OCI-LY3 (cell line): Measurements from ENCODE around the gene SND1.

Source experiments
- H2AFZ ChIP-seq: fragments of 200-600, 300-600 bp; shearing (Covaris generic); 2 replicates; pipeline ENCODE4 v1.6.0; 2014; ENCODE audit warnings: antibody characterized with exemption, low read depth, low read length
- H3K27ac ChIP-seq: fragments of 200-600, 300-600 bp; sonication (generic); 2 replicates; pipeline ENCODE4 v1.5.1; 2014; ENCODE audit warnings: mild to moderate bottlenecking, low read length, moderate library complexity, mixed read lengths
- H3K27me3 ChIP-seq: fragments of 200-600, 300-600 bp; sonication (generic); 2 replicates; pipeline ENCODE4 v1.6.1; 2014; ENCODE audit warnings: low read depth, low read length, mixed read lengths
- H3K36me3 ChIP-seq: fragments of 200-600, 300-600 bp; sonication (generic); replicated peaks from 2 replicates; pipeline ENCODE3; 2014; ENCODE audit warnings: low read depth, low read length, mixed read lengths
- H3K4me1 ChIP-seq: fragments of 300-600, 200-600 bp; sonication (generic); 2 replicates; pipeline ENCODE4 v1.6.1; 2014; ENCODE audit warnings: low read length, mixed read lengths
- H3K4me2 ChIP-seq: fragments of 200-600, 300-600 bp; sonication (generic); 2 replicates; pipeline ENCODE4 v1.6.1; 2014; ENCODE audit warnings: low read length, mixed read lengths
- H3K4me3 ChIP-seq: fragments of 300-600, 200-600 bp; sonication (generic); 2 replicates; pipeline ENCODE4 v1.5.1; 2014; ENCODE audit warnings: antibody characterized with exemption, mild to moderate bottlenecking, low read length, moderate library complexity
- H3K79me2 ChIP-seq: fragments of 300-600, 200-600 bp; shearing (Covaris generic); 2 replicates; pipeline ENCODE4 v1.6.1; 2014; ENCODE audit warnings: mild to moderate bottlenecking, low read length, mixed read lengths
- H3K9ac ChIP-seq: fragments of 300-600, 200-600 bp; shearing (Covaris generic); 2 replicates; pipeline ENCODE4 v1.6.0; 2014; ENCODE audit warnings: mild to moderate bottlenecking, low read length, moderate library complexity
- H3K9me3 ChIP-seq: fragments of 200-600, 300-600 bp; shearing (Covaris generic); 2 replicates; pipeline ENCODE4 v1.6.1; 2014; ENCODE audit warnings: low read length, mixed read lengths; ENCODE audit not compliant: insufficient read depth
- H4K20me1 ChIP-seq: fragments of 200-600, 300-600 bp; sonication (generic); 2 replicates; pipeline ENCODE4 v1.6.1; 2016; ENCODE audit warnings: low read length, mixed read lengths; ENCODE audit not compliant: insufficient read depth
- CTCF ChIP-seq: fragments of 200-600, 300-600 bp; sonication (generic); IDR thresholded peaks from 2 replicates; pipeline ENCODE4 v1.5.1; 2014; ENCODE audit warnings: antibody characterized with exemption, low read length, low read depth
- EZH2phosphoT487 ChIP-seq: fragments of 200-600 bp; shearing (Covaris generic); IDR thresholded peaks from 2 replicates; pipeline ENCODE4 v1.6.1; 2018; ENCODE audit warnings: antibody characterized with exemption, mixed run types, low read depth

Gene SND1

GRCh38 chr7:127897704-127898454 is 245.9 kb downstream of the SND1 start:
- no peak overlapping the region for H3K4me2 ChIP-seq
- no peaks in the 10 kb centered on the region for H3K27me3 ChIP-seq
- no peak overlapping the region for H3K9ac ChIP-seq
- no peak for TF ChIP-seq EZH2phosphoT487
- TF ChIP-seq CTCF, result no peak
- no peak overlapping the region for H3K27ac ChIP-seq
- no peak overlapping the region for H2AFZ ChIP-seq
- no peak overlapping the region for H3K4me3 ChIP-seq
- peaks cover 55% of the 10 kb centered on the region for H3K79me2 ChIP-seq
- peaks cover 61% of the 10 kb centered on the region for H4K20me1 ChIP-seq
- H3K4me1 ChIP-seq, result peaks cover 26% of the 10 kb centered on the region
- H3K9me3 ChIP-seq, result no peaks in the 10 kb centered on the region
- H3K36me3 ChIP-seq, result peaks cover 25% of the 10 kb centered on the region

GRCh38 chr7:127899411-127899810 is 247.4 kb downstream of the SND1 start:
- Histone ChIP-seq H3K27ac (no peak overlapping the region), H3K9ac (no peak overlapping the region), H3K4me3 (no peak overlapping the region), H4K20me1 (peaks cover 61% of the 10 kb centered on the region), H3K79me2 (peaks cover 54% of the 10 kb centered on the region), H3K9me3 (no peaks in the 10 kb centered on the region), H3K27me3 (no peaks in the 10 kb centered on the region), H3K36me3 (peaks cover 27% of the 10 kb centered on the region), H2AFZ (no peak overlapping the region), H3K4me1 (peaks cover 26% of the 10 kb centered on the region), H3K4me2 (no peak overlapping the region)
- TF ChIP-seq EZH2phosphoT487 (no peak), CTCF (no peak)

GRCh38 chr7:127900141-127900540 is 248.1 kb downstream of the SND1 start:
- Histone ChIP-seq H2AFZ (no peak overlapping the region), H3K27ac (no peak overlapping the region), H3K4me2 (no peak overlapping the region), H3K36me3 (peaks cover 34% of the 10 kb centered on the region), H4K20me1 (peaks cover 59% of the 10 kb centered on the region), H3K79me2 (peaks cover 53% of the 10 kb centered on the region), H3K27me3 (no peaks in the 10 kb centered on the region), H3K9ac (no peak overlapping the region), H3K9me3 (no peaks in the 10 kb centered on the region), H3K4me1 (peaks cover 26% of the 10 kb centered on the region), H3K4me3 (no peak overlapping the region)
- TF ChIP-seq EZH2phosphoT487 (no peak), CTCF (no peak)

- peak overlapping the region; percentile 2; the same call in 1 of the 2 replicates for H3K4me2 ChIP-seq
- 0 out of 2 replicates have a peak overlapping the region, but pooled peaks have one; percentile 4 for H3K27ac ChIP-seq
- no peak overlapping the region for H3K4me3 ChIP-seq
- H3K9ac ChIP-seq, result no peak overlapping the region
- no peak overlapping the region for H2AFZ ChIP-seq
- H3K79me2 ChIP-seq, result peaks cover 54% of the 10 kb centered on the region
- no peaks in the 10 kb centered on the region for H3K27me3 ChIP-seq
- H4K20me1 ChIP-seq, result peaks cover 61% of the 10 kb centered on the region
- H3K9me3 ChIP-seq, result no peaks in the 10 kb centered on the region
- H3K4me1 ChIP-seq, result peaks cover 26% of the 10 kb centered on the region
- H3K36me3 ChIP-seq, result peaks cover 37% of the 10 kb centered on the region
- TF ChIP-seq EZH2phosphoT487, result no peak
- TF ChIP-seq CTCF, result no peak
Observed at GRCh38 chr7:127900732-127901685, 249.0 kb downstream of the SND1 start.
